Testis (tissue), 3 donors: ENCODE measurements around the gene TEKT5. TPM values are rescaled to one million over a fixed set of nuclear protein-coding genes. Genes with fewer than 3 reads are reported as not detected.

Experiments used
- DNase-seq: peaks from one replicate; pipeline ENCODE4 v3.0.0-alpha.2; 2019
- H3K27ac ChIP-seq, 2 donors: fragments of 200-600 bp; sonication (generic); one replicate each; pipeline ENCODE4 v1.5.1; 2019
- H3K27me3 ChIP-seq: fragments of 200-600 bp; sonication (generic); one replicate; pipeline ENCODE4 v1.5.1; 2019
- H3K36me3 ChIP-seq: fragments of 200-600 bp; sonication (generic); one replicate; pipeline ENCODE4 v1.5.1; 2017; ENCODE audit warnings: low read depth; ENCODE audit errors: missing control alignments
- H3K4me1 ChIP-seq: fragments of 200-600 bp; sonication (generic); one replicate; pipeline ENCODE4 v1.5.1; 2019
- H3K4me3 ChIP-seq, 2 donors: fragments of 200-600 bp; sonication (generic); one replicate each; pipeline ENCODE4 v1.5.1; 2017 to 2019
- H3K9me3 ChIP-seq: fragments of 200-600 bp; sonication (generic); one replicate; pipeline ENCODE4 v1.5.1; 2017
- CTCF ChIP-seq, 3 experiments: fragments of 450-650 bp in 2 of 3; fragments of 200-600 bp in 1 of 3; sonication (generic) in 1 of 3; IDR thresholded peaks; one replicate each; pipeline ENCODE4 v1.5.1; 2016 to 2019; ENCODE audit warnings: antibody characterized with exemption in 3 of 3, mild to moderate bottlenecking in 2 of 3, moderate library complexity in 1 of 3
- POLR2A ChIP-seq: fragments of 450-650 bp; IDR thresholded peaks from one replicate; pipeline ENCODE4 v1.6.1; 2017; ENCODE audit warnings: antibody characterized with exemption, mild to moderate bottlenecking, moderate library complexity
- WGBS, 2 donors: methylation state at CpG; one replicate each; pipeline ENCODE4 v1.1.5; 2018; 5-methylcytosine and 5-hydroxymethylcytosine counted together
- intact Hi-C: fragments of 100-400 bp; cut with DNase I; formaldehyde crosslinking; loops from one replicate; pipeline ENCODE4 v1.15.1; 2023; ENCODE audit warnings: low total_unique reads
- polyA plus RNA-seq: library from polyadenylated mRNA; stranded (reverse); fragments of 350-450 nt; fragmentation: Illumina TruSeq; extraction: RNeasy Lipid Tissue Mini Kit (QIAGEN cat#74804); gene quantifications from one replicate; pipeline ENCODE4 v1.2.3, GENCODE V29; 2014; ENCODE audit warnings: low read depth, low replicate concordance; ENCODE audit not compliant: insufficient read depth
- total RNA-seq, 2 donors: library from RNA; depleted of rRNA; stranded (reverse); fragments of >200 nt; gene quantifications; one replicate each; pipeline ENCODE4 v1.2.3, GENCODE V29; 2016

TEKT5 gene
- total and polyA plus RNA-seq, 3 donors from 2014 or later = 20.7 to 69.1 (median 35.6) TPM

GRCh38 chr16:10731790-10732189, 37.1 kb upstream of the TEKT5 start:
- Histone ChIP-seq H3K27ac (no peak overlapping the region), H3K27me3 (no peaks in the 10 kb centered on the region), H3K36me3 (no peaks in the 10 kb centered on the region), H3K9me3 (no peaks in the 10 kb centered on the region), H3K4me3 (no peak overlapping the region), H3K4me1 (peaks cover 5% of the 10 kb centered on the region)
- TF ChIP-seq CTCF (IDR thresholded peaks at IDR 0.05) = no peak
- TF ChIP-seq POLR2A = no peak
- no peak for DNase-seq
- intact Hi-C loops = no loop called here
- WGBS, 2 donors = 60 to 71% methylated on average over 7 of the region's 7 CpGs

GRCh38 chr16:10729104-10730048, 34.6 kb upstream of the TEKT5 start:
- intact Hi-C loops = loop anchor here (5.0 kb wide), 1 partner anchor 217 kb away; no protein-coding TSS in a partner anchor
- TF ChIP-seq CTCF (IDR thresholded peaks at IDR 0.05) (no peak), POLR2A (no peak)
- WGBS, 2 donors = 65 to 70% methylated on average over 12 to 19 of the region's 19 CpGs
- no peaks in the 10 kb centered on the region for H3K9me3 ChIP-seq
- no peak overlapping the region for H3K27ac ChIP-seq
- H3K36me3 ChIP-seq = no peaks in the 10 kb centered on the region
- peaks cover 5% of the 10 kb centered on the region for H3K4me1 ChIP-seq
- H3K4me3 ChIP-seq = no peak overlapping the region
- peak; percentile 59 for DNase-seq
- no peaks in the 10 kb centered on the region for H3K27me3 ChIP-seq

- H3K9me3 ChIP-seq = no peaks in the 10 kb centered on the region
These were observed 33.5 kb upstream of the TEKT5 start for GRCh38 chr16:10728003-10728887.

GRCh38 chr16:10708969-10709368, 14.2 kb upstream of the TEKT5 start:
- Histone ChIP-seq H3K9me3 (no peaks in the 10 kb centered on the region), H3K36me3 (no peaks in the 10 kb centered on the region), H3K4me1 (no peaks in the 10 kb centered on the region), H3K27ac (no peak overlapping the region), H3K4me3 (no peak overlapping the region), H3K27me3 (no peaks in the 10 kb centered on the region)
- intact Hi-C loops = no loop called here
- 59 to 61% methylated on average over 4 of the region's 4 CpGs for WGBS, 2 donors
- no peak for DNase-seq
- TF ChIP-seq POLR2A (no peak), CTCF (IDR thresholded peaks at IDR 0.05) (no peak)

More at GRCh38 chr16:10728003-10728887, 33.5 kb upstream of the TEKT5 start:
- 26 to 65% methylated on average over 15 to 16 of the region's 16 CpGs for WGBS, 2 donors
- Histone ChIP-seq H3K27ac (no peak overlapping the region), H3K27me3 (no peaks in the 10 kb centered on the region), H3K4me1 (peaks cover 5% of the 10 kb centered on the region), H3K36me3 (no peaks in the 10 kb centered on the region), H3K4me3 (no peak overlapping the region)
- intact Hi-C loops = loop anchor here (5.0 kb wide), 1 partner anchor 216 kb away; no protein-coding TSS in a partner anchor
- TF ChIP-seq CTCF (IDR thresholded peaks at IDR 0.05) = no peak
- no peak for TF ChIP-seq POLR2A
- peak; percentile 66 for DNase-seq
